ENCODE measurements around the gene CCBE1.

DNA sequence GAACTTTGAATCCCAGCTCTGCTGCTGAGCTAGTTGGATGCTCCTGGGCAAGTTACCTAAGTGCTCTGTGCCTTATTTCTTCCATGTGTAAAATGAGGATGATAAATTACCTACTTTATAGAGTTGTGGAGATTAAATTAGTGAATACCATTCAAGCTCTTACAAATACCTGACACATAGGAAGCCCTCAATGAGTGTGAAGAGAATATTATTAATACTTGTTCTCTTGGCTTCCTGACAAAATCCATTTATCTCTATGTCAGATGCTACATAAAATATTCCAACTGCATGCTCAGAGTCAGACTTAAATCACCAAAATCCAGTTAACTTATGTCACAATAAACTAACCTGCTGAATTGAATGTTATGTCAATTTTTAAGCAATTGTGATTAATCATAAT, 42.9 kb upstream of the CCBE1 start:
- TF ChIP-seq SUZ12 (IDR thresholded peaks at IDR 0.05; ENCODE audit: extremely low read depth, insufficient read depth, insufficient read length) (no peak), YY1 (IDR thresholded peaks at IDR 0.05; ENCODE audit: insufficient read depth, insufficient read length) (no peak), ZNF274 (IDR thresholded peaks at IDR 0.05; ENCODE audit: low read depth, low read length) (no peak)

Data from NT2/D1 (cell line).